Measurements from ENCODE around the gene TCOF1.

GRCh38 chr5:150394912-150395687, 37.6 kb downstream of the TCOF1 start:
- no peak for TF ChIP-seq CTCF (IDR thresholded peaks at IDR 0.05; ENCODE audit: low read depth, low read length)
- no peak for TF ChIP-seq EZH2phosphoT487 (IDR thresholded peaks at IDR 0.05; ENCODE audit: low read depth)

Measured in OCI-LY3 (cell line).